Breast epithelium (tissue), 3 donors: ENCODE measurements around the gene PI4K2B.
"Not testable (repeated sequence)": the region's sequence is repeated elsewhere in the genome, so short reads cannot be mapped to it uniquely, and the experiment has no call there.

Source experiments
- POLR2A ChIP-seq: fragments of 450-650 bp; IDR thresholded peaks from one replicate; pipeline ENCODE4 v1.6.1; 2016; ENCODE audit warnings: antibody characterized with exemption, mild to moderate bottlenecking, moderate library complexity
- TF ChIP-seq, protein P1 (sequence below), 3 donors: fragments of 450-650 bp; IDR thresholded peaks; one replicate each; pipeline ENCODE4 v1.5.1; 2016 to 2017; ENCODE audit warnings: antibody characterized with exemption in 3 of 3, mild to moderate bottlenecking in 3 of 3, moderate library complexity in 3 of 3

- TF ChIP-seq, protein P1, sequence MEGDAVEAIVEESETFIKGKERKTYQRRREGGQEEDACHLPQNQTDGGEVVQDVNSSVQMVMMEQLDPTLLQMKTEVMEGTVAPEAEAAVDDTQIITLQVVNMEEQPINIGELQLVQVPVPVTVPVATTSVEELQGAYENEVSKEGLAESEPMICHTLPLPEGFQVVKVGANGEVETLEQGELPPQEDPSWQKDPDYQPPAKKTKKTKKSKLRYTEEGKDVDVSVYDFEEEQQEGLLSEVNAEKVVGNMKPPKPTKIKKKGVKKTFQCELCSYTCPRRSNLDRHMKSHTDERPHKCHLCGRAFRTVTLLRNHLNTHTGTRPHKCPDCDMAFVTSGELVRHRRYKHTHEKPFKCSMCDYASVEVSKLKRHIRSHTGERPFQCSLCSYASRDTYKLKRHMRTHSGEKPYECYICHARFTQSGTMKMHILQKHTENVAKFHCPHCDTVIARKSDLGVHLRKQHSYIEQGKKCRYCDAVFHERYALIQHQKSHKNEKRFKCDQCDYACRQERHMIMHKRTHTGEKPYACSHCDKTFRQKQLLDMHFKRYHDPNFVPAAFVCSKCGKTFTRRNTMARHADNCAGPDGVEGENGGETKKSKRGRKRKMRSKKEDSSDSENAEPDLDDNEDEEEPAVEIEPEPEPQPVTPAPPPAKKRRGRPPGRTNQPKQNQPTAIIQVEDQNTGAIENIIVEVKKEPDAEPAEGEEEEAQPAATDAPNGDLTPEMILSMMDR (IDR thresholded peaks at IDR 0.05): not testable (repeated sequence)
- TF ChIP-seq POLR2A: not testable (repeated sequence)
Observed at GRCh38 chr4:25253786-25254185, 20.0 kb downstream of the PI4K2B start.
